Activated T-cell treated with anti-CD3 and anti-CD28 coated beads for 1 hour (primary cell): Measurements from ENCODE around the gene CELSR1.

Experiments
- DNase-seq: peaks from one replicate; pipeline ENCODE4 v3.0.0-alpha.2; 2020; ENCODE audit warnings: low read depth

Gene CELSR1

DNA sequence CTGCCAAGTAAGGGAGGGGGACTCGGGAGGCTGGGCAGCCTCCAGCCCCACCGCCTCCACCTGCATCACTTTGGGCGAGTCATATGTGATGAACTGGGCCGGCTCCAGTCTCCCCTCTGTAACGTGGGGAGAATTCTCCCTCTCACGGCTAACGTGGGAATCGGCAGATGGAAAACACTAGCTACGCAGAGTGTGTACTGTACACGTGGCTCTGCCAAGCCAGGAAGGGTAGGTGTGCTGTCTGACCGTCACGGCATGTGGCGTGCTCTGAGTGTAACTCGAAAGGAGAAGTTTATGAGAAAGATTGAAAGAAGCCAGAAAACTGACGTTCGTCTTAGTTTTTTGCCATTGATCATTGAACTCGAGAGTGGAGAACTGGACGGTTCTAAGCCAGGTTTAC is 188.2 kb downstream of the CELSR1 start:
- no peak for DNase-seq

DNA sequence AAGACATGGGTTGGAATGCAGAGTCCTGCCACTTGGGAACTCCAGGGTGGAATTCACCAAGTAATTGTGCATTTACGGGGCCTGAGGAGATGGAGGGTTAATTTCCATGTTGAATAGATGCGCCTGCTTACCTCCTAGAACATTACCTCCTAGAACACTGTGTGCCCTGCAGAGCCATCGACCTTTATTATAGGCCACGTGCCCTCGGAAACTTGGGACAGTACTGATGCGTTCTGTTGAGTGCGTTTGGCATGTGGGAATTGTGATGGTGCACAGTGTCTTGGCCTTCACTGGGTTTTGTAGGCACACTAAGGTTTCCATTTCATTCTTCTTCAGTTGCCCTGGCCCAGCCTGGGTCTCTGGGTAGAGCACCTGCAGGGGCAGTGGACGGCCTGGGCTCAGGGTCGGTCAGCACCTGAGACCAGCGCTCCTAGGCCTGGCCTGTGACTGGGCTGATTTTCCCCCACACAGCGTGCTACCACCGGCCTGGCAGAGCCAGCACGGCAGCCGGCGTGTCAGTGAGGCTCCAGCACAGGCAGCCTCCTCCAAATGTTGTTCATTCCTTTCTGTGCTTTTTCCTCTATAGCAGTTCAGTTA is 189.2 kb downstream of the CELSR1 start:
- DNase-seq = no peak

DNA sequence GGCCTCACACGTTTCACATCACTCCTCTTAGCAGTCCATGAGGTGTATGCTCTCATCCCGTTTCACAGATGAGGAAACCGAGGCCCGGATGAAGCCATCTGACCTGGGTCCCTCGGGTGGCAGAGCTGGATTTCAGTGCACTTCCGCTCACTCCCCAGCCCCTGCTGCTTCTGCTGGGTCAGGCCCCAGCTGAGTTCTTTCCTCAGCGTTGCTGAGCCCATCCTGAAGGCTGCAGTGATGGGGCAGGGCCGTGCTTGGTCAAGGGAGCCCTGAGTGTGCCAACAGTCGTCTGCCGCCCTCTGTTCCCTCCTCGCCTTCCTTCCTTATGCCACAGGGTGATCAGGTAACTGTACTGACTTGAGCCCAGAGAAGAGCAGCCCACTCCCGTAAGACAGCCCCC is 189.8 kb downstream of the CELSR1 start:
- DNase-seq = no peak

DNA sequence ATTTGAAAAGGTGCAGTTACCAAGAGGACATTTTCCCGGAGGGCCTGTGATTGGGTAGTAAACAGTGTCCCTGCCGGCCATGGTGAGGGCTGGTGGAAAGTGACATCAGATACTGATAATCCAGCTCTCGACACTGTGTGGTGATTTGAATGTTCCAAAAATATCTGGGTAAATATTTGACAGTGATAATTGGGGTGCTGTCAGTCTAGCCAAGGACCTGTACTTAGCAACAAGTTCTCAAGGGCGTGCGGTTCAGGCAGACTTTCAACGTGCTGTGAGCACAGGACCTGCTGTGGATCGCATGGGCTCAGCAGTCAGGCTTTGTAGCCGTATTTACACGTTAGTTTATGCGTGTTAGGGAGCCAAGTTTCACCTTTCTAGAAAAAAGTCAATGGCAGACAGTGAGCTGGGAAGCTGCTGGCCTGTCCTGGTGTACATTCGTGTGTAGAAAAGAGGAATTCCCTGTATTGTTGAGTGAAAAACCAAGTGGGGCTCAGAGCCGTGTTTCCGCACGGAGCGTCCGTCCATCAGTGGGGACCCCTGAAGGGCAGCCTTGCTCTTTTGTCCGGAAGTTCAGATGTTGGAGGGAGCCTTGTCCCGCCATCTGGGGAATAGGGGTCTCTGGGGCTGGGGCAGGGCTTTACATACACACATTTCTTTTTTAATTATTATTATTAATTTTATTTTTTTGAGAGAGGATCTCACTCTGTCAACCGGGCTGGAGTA is 190.6 kb downstream of the CELSR1 start:
- DNase-seq = no peak

DNA sequence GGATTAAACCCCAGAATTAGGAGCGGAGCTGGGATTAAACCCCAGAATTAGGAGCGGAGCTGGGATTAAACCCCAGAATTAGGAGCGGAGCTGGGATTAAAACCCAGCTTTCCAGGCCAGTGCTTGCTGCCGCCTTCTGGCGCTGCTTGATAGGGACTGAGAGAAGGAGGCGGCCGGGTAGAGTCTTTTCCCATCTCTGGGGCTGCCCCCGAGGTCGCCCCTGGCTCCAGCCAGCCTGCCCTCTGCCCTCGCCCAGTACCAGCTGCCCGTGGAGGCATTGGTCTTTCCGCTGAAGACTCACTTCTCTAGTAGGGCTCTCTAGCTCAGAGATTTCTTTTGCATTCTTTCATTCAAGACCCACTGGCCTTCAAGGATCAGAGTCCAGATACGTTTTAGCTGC is 196.7 kb downstream of the CELSR1 start:
- no peak for DNase-seq

DNA sequence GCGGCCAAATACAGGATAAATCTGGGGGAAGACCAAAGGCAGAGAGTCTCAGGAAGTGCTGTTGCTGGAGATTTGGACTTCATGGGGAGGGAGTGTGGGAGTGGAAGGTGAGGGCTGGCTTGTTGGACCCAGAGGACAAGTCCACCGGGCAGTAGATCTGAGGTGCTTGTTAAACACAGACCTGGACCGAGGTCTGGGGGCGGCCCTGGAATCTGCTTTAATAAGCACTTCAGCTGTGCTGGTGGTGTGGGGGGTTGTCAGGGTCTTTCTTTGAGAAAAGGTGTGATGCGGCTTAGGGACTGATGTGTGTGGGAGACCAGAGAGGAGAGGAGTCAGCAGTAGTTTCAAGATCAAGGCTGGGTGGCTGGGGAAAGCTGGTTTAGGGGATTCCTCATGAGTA is 197.5 kb downstream of the CELSR1 start:
- DNase-seq = no peak

DNA sequence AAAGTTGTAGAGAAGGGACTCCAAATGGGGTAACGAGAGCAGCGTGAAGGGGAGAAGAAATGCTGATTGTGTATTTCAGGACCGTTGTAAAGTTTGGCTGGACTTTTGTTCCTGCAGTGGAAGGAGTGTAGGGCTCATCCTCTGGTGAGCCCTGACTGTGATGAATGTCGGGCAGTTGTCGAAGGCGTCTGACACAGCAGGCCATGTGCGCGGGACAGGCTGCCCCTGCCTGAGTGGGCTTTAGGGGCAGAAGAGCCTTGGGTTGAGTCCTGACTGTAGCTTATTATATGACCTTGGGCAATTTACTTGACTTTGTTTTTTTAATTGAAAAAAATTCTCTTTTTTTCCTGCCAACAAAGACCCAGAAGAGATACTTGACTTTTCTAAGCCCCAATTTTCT is 198.8 kb downstream of the CELSR1 start:
- DNase-seq = no peak

DNA sequence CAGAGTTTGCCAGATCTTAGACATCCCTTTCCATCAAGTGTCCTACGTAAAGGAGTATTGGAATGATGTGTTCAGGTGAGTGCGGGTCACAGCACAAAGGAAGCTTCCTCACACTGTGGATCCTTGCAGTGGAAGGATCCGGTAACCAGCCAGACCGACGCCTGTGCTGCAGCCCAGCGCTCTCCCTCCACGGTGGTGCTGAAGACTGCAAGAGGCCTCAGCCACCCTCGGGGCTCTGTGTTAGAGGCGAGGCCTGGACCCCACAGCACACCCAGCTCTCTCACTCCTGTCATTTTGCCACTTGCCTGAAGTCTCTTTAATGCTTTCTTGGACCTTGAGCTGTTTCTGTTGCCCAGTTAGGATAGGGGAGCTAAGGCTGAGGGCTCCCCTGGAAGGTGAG is 199.6 kb downstream of the CELSR1 start:
- no peak for DNase-seq

DNA sequence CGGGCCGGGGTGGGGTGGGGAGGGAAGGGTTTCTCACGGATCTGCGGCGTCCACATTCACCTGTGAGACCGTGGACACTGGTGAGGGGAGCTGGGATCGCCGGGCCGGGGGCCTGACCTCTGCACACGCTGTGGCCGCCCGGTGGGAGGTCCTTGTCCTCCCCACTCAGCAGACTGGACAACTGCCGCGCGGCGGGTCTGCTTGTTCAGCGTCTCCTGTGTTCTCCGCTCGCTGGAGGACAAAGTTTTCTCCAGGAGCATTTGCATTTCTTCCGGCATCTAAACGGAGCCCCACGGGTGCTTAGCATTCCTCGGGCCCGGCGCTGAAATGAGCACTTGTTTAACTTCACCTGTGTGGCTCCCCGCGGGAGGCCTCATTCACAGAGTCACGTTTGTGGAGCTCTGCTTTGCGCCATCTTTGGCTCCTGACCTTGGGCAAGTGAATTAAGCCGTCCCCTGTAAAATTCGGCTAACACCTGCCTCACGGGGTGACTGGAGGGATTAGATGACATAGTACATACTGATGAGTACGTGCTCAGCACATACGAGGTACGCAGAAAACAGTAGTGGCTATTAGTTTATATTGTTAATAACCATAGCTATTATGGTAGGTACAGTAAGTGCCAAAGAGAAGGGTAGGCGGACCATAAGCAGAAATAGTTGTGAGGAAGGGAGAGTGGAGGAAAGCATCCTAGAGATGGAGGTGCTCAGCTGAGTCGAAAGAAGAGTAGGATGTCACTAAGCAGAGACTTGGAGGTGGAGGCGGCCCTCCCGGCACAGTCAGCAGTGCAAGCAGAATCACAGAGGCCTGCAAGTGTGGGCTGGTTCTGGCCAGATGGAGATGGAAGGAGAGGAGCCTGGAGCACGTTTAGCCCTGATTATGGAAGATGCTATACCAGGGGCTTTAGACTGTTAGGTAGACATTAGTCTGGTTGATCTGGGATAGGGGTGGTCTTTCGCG is 201.0 kb downstream of the CELSR1 start:
- DNase-seq = no peak

DNA sequence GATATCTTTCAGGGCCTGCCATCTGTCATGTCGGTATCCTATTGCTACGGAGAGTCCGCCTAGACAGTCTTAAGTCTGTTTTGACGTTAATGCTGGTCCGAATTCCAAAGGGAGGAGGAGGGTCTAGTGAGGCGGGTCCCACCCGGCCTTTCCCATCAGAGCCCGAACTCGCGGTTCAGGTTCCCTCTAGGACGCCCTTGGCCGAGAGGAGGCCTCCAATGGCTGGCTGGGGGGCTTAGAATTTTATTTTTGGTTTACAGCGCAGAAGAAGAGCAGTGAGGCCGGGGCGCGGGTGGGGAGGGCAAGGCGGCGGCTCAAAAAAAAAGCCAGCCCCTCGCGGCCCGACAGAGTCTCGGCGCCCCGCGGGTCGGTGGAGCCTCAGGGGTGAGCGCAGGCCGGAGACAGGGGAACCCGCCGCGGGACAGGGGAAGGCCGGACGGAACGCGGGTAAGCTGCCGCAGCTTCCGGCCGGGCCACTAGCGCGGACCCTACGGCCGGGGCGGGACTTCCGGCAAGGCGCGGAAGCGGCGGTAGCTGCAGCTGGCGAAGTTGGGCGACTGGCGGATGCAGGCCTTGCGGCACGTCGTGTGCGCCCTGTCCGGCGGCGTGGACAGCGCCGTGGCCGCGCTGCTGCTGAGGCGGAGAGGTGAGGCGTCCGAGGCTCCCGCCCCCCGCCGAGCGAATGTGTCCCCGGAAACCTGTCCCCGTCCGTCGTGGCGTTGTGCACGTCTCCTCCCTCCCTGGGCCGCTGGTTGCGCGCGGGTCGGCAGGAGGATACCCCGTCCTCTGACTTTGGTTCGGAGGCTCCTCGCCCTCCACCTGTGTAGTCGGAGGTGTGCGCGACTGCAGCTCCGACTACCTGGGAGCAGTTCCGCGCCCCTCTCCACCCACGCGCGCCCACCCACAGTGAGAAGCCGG is 202.0 kb downstream of the CELSR1 start, which contains the start of gene TRMU:
TSS of gene TRMU (plus strand) at position 514 of the 918 bp plus-strand sequence. CDS start at position 565, 51 bp downstream.
- DNase-seq = peak; percentile 56

DNA sequence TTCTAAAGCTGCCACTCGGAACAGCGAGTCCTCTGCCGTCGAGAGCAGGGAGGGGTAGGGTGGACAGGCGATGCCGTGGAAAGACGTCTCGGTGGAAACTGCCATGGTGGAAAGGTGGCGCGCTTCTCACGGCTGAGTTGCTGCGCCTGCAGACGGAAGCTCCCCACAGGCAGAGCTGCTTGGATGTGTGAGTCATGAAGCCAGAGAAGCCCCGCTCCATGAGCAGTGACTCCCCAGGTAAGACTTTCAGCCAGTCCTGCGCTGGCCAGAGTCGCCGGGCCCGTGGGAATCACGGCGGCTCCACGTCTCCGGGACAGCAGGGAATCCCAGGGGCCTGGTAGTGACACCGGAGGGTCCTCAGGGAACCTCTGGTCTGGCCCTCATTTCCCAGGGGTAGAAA is 205.9 kb downstream of the CELSR1 start:
- no peak for DNase-seq

DNA sequence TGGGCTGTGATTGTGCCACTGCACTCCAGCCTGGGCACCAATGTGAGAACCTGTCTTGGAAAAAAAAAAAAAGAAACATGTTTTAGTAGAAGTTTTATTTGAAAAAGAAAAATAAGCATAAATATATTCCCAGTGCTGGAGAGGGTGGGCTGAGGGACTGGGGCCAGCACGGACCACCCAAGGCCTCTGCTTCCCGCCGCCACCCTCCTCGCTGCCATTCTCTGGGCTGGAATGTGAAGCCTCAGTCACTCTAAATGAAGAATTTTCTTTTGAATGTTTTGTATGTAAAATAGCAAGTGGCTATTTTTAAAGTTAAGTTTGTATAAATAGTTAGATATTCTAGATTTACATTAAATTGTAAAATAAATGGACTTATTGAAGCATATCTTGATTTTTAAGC is 207.0 kb downstream of the CELSR1 start:
- DNase-seq = no peak

DNA sequence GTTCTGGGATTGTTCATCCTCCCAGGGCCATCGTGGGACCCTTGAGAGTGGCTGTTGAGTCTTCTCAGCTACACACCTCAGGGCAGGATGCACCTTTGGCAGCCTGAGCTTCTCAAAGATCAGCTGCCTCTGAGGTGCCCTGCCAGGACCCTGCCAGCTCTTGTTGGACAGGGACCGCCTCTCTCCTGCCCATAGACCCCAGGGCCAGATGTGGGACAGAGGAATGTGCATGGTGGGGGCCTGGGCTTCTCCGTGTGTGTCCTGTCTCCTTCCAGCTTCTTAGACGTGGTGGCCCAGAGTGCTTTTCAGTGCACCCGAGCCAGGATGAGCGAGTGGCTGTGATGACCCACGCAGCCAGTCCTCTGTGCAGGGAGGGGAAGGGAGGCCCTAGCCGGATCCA is 207.8 kb downstream of the CELSR1 start:
- DNase-seq = no peak

DNA sequence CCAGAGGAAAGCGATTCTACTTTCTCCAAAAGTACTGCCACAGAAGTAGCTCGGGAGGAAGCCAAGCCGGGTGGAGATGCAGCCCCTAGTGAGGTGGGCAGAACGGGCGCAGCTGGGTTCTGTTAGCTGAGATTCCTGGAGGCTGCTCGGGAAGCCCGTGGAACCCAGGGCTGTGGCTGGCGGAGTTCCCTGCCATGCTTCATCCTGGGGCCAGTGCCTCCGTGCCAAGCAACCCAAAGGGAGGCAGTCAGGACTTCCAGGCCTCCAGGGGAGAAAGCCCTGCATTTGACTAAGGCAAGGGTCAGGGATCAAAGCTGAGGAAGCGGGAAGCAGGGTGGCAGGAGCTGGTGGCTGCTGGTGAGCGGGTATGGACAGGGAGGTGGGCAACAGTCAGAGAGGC is 208.6 kb downstream of the CELSR1 start:
- no peak for DNase-seq

DNA sequence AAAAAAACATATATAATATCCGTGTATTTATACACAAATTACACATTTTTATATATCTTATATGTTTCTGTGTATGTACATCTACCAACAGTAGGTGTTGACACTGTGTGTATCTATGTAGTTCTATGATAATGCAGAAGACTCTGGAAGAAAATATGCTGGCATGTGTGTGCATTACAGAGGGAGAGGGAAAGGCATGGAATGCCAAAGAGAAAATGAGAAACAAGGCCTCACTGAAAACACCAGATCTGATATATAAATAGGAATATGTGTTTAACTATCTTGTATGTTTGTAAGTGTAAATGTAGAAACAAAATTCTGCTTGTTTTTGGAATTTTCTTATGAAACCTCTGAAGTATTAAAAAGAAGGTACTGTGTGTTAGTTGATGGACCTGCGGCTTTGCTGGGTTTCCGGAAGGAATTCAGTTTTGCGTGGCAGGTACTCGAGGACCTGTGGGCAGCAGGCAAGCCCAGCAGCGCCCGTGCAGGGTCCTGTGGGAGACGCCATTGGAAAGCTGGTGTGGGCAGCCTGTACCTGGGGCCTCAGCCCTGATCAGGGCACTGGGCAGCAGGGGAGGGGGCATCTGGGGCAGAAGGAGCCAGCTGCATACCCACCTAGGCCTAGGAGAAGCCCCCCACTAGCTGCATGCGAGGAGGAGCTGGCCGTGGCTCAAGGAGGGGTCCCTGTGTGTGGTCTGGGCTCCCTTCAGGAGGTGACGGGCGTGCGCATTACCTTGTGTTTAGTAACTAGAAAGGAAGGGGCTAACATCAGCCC is 209.5 kb downstream of the CELSR1 start:
- DNase-seq = no peak

DNA sequence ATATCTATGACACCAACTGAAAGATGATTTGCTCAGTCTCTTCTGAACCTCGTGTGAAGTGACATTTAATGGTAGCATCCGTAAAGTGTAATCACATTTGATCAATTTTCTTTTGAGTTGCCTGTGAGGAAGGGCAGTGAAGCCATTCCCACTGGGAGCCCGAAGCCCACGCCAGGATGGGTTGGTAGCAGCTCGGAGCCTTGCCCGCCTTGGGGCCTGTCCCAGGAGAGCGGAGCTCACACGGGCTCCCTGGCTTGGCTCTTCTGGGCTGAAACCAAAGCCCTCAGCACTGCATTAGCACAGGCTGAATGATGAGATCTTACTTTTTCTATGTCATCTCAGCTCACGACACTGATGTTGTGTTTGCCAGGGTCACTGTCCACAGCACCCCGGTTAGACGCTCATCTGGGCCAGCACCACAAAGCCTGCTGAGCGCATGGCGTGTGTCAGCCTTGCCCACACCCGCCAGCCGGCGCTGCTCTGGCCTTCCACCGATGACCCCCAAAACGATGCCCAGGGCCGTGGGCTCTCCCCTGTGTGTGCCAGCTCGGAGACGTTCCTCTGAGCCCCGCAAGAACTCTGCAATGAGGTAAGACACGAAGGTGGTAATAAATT is 211.2 kb downstream of the CELSR1 start:
- no peak for DNase-seq

DNA sequence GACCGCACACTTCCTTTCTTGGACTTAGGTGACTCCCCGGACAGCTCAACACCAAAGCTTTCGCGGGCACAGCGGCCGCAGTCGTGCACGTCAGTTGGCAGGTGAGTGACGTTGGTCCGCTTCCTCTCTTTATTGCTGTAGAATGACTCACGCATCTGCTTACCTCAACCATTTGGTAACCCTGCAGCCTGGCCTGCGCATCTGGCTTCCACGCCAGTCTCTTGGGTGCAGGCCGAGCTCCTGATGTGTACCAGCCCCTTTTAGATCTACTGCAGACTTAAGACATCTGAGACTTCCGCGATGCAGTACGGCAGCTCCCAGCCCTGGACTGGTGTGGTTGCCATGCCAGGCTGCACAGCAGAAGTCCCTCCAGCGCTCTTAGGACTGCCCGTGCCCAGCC is 214.3 kb downstream of the CELSR1 start:
- no peak for DNase-seq

DNA sequence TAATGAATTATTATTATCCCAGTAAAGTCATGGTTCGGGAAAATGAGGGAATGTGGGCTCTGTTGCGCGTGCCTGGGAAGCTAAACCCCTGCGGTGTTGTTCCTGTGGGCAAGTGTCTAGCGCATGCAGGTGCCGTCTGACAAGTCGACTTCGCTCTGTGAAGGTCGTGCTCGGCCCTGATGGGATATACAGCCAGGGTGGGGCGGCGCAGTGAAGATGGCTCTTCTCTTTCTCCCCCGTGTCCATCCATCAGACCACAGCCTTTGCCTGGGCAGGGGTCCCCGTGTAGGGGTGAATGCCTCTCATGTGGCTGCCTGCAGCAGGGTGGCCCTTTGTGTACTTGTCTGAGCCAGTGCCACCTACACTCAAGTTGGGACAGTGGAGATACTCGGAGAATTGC is 214.7 kb downstream of the CELSR1 start:
- no peak for DNase-seq

DNA sequence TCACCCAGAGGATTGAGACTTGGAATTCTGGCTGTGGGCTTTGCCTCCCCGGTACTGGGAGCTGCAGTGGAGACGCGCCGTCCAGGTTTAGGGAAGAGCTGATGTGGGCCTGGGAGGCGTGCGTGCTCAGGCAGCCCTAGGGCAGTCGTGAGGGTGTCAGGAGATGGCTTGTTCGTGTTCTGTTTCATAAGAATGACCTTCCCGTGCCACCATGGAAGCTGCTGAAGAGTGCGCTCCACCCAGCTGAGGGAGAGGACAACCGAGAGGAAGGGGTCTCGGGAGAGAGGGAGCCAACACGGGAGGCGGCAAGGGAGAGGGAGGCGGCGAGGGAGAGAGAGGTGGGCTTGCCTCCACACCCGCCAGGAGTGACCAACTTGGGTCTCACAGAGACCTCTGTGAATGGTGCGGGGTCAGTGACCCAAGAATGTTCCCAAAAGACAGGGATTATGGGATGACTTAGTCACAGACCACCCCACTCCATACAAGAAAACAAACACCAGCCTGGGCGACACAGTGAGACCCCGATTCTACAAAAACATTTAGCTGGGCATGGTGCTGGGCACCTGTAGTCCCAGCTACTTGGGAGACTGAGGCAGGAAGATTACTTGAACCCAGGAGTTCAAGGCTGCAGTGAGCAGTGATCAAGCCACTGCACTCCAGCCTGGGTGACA is 216.6 kb downstream of the CELSR1 start:
- no peak for DNase-seq

DNA sequence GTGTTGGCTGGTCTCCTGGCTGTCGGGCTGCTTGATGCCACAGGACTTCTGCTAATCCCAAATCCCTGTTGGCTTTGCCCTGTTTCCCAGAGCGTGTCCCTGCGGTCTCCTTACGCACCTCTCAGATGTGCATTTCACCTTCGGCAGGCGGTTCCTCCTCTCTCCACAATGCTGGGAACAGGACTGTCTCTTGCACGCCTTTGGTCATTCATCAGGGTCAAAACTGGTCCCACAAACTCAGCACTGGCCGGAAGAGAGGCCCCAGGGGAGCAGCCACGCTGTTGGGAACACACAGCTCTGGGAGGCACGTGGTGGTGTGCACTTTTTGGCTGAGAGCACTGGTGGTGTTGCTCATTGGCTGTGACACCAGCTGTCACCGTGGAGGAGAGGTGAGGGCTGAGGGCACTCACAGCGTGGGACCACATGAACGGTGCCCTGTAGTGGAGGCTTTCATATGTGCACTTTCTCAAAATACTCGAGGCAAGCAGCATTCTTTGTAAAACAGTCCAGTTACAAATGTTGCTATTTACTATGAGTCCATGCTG is 217.2 kb downstream of the CELSR1 start:
- no peak for DNase-seq
